GM10847 (cell line): ENCODE measurements around the gene CCDC33.

ENCODE experiments used
- POLR2A ChIP-seq: IDR thresholded peaks from 2 replicates; pipeline ENCODE4 v1.6.1; 2011; ENCODE audit not compliant: insufficient read length; ENCODE audit errors: extremely low read depth

CCDC33 gene

DNA sequence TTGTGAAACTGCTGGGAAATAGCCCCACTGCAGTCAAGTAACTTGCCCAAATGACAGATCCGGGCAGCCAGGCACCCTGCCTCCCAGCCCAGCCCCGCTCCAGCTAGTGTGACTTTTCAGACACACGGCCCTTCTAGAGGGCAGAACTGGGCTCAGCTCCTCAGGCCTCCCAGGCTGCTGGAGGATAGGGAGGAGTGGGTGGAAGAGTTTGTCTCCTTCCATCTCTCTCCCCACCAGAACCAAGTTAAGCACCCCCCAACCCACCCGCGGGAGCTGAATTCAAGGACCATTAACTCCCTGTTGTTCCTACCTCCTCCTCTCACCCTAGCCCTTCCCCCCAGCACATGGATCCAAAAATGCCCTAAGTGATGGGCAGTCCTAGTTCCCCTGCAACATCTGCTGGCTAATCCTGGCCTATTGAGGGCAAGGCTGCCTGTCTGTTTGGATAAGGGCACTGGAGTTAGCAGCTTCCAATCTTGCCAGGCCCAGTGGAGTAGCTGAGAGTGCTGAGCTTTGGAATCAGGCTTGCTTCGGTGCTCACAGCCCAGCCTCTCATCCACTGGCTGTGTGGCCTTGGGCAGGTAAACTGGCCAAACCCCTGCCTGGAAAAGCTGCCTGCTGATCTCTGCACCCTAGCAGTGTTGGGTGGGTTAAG is 3.1 kb downstream of the CCDC33 start:
- TF ChIP-seq POLR2A: no peak

- TF ChIP-seq POLR2A: no peak
Measured at GRCh38 chr15:74240002-74240568, 4.0 kb downstream of the CCDC33 start.

- no peak for TF ChIP-seq POLR2A
Measured at GRCh38 chr15:74240897-74241614, 4.9 kb downstream of the CCDC33 start.

GRCh38 chr15:74242441-74243185 is 6.5 kb downstream of the CCDC33 start:
- TF ChIP-seq POLR2A: no peak

GRCh38 chr15:74243431-74243830 is 7.3 kb downstream of the CCDC33 start:
- no peak for TF ChIP-seq POLR2A

DNA sequence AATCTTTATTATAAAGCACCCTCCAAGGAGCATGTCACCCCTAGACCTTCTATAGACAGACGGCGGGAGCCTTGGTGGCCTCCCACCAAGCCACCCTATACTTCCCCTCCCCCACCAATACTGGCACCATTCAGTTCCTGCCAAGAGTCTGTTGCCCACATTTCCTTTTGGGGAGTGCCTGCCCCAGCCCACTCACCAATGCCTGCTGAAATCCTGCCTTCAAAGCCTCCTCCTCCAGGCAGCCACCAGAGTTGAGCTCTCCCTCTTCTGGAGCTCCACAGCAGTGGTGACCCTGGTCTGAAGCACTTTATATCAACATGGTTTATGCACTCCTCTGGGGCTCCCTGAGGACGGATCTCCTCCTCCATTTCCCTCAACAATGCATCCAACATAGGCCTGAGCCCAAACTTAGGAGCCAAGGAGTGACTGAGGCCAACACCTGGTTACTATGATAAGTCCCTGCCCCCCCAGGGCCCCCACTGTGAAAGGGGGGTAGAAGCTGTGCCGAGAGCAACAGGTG is 8.8 kb downstream of the CCDC33 start:
- TF ChIP-seq POLR2A: no peak

DNA sequence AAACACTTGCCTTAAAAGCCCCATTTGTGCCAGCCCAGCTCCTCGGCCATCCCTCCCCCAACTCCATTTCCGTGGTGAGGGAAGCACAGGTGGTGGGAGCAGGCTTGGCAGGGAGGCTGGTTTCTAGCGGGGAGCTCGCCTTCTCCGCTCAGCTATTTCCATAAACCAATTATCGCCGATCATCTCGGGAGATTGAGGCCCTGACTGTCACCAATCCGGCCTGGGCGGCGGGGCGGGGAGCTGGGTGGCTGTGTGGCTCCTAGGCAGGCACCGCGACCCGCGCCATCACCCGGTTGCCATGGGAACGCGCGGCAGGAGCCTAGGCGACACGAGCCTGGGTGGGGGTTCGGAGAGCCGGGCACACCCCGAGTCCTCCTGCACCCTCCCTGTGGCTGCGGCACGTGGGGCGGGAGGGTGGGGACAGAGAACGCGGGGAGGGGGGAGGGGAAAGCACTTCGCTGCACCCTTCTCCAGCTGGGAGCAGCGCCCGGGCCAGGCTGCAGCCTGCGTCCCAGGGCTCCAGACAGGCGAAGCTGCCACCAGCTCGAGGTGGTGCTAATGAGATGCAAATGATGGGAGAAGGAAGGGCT is 9.3 kb downstream of the CCDC33 start:
- TF ChIP-seq POLR2A: no peak

- no peak for TF ChIP-seq POLR2A
Measured at GRCh38 chr15:74250266-74250665, 14.1 kb downstream of the CCDC33 start.

GRCh38 chr15:74251131-74251811 is 15.1 kb downstream of the CCDC33 start:
- TF ChIP-seq POLR2A: no peak

DNA sequence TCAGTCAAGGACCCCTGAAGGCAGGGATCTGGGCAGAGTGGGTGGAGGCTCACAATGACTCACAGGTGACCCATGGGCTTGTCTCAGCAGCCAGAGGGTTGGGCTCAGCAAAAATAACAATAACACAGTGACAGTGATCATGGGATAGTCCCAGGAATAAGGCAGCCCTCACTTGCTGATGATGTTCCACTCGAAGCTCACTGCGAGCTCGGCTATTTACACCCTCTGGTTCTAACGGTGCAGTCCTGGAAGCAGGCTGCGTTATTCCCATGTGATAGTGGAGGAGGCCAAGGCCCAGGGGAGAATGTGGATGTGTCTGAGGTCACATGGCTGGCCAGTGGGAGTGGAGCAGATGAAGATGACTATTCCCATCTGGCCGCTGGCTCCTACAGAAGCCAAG is 16.2 kb downstream of the CCDC33 start:
- TF ChIP-seq POLR2A: no peak

GRCh38 chr15:74252721-74253120 is 16.6 kb downstream of the CCDC33 start:
- no peak for TF ChIP-seq POLR2A

GRCh38 chr15:74253211-74253921 is 17.2 kb downstream of the CCDC33 start:
- TF ChIP-seq POLR2A: no peak

GRCh38 chr15:74257105-74257504 is 21.0 kb downstream of the CCDC33 start:
- no peak for TF ChIP-seq POLR2A

- TF ChIP-seq POLR2A: no peak
Measured at GRCh38 chr15:74257623-74258022, 21.5 kb downstream of the CCDC33 start.

DNA sequence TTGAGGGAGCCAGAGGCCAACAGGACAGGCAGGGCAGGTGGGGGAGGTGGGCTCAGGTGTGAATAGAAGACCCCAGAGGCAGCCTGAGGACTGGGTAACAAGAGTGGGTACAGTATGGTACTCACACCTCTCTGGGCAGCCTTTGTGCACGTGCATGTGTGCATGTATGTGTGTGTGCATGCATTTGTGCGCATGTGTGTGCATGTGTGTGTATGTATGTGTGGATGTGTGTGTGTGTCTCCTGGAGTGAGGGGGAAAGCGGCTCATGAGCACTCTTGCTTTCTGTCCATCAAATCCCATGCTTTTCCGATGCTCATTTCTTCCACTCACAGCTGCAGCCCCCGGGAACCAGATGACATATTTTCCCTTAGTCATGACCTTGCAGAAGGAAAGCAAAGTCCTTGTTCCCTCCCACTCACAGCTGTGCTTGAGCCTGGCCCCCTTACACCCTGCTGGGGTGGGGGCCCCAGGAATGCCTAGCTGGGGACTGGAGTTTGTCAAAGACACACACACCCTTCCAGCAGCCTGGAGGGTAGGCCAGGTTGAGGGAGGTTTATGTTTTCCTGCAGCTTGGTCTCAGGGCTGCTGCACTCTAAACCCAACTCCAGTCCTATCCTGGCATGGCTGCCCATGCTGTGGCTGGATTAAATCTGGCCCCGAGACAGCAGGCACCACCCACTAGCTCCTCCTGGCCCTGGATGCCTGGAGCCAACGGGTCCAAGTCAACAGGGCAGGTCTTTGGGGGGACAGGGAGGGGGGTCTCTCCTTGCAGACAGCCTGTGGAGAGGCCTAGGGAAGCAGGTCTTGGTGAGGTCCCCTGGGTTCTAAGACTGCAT is 22.5 kb downstream of the CCDC33 start:
- TF ChIP-seq POLR2A: no peak
